GM19328 (cell line): ENCODE data around the gene MT3.
"Not testable (repeated sequence)": the region's sequence is repeated elsewhere in the genome, so short reads cannot be mapped to it uniquely, and the experiment has no call there.

ENCODE experiments used
- ATAC-seq: cut with Tn5 transposase; IDR thresholded peaks from one replicate; pipeline ENCODE4 v1.9.1; 2021; ENCODE audit warnings: mild to moderate bottlenecking, moderate library complexity; ENCODE audit not compliant: unreplicated experiment

The MT3 gene

DNA sequence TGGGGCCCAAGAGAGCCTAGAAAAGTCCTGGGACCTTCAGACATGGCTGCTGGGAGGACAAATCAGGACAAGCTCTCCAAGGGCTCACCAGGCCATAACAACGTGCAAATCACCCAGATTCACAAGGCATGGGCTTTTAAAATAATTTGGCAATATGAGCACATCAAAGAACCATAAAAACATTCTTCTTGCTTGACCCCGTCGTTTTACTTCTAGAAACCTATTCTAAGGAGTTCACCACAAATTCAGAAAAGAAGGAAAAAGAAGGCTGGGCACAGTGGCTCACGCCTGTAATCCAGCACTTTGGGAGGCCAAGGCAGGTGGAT is 12.1 kb upstream of the MT3 start:
- ATAC-seq = no peak

DNA sequence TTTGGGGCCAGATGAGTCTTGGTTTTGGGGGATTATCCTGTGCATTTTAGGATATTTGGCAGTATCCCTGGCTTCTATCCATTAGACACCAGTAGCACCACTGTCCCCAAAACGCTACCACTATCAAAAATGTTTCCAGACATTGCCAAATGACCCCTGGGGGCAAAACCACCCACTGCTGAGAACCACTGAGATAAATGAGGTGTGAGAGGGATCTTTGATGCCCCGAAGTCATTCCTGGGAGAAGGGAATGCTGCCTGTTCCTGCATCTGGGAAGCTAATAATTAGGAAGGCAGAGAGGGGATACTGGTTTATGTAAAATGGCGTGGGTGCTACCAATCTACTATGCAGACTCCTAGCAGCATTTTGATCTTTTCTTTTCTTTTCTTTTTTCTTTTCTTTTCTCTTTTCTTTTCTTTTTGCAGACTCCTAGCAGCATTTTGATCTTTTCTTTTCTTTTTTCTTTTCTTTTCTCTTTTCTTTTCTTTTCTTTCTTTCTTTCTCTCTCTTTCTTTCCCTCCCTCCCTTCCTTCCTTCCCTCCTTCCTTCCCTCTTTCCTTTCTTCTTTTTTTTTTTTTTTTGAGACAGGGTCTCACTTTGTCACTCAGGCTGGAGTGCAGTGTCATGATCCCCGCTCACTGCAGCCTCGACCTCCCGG is 8.8 kb upstream of the MT3 start:
- no peak for ATAC-seq

DNA sequence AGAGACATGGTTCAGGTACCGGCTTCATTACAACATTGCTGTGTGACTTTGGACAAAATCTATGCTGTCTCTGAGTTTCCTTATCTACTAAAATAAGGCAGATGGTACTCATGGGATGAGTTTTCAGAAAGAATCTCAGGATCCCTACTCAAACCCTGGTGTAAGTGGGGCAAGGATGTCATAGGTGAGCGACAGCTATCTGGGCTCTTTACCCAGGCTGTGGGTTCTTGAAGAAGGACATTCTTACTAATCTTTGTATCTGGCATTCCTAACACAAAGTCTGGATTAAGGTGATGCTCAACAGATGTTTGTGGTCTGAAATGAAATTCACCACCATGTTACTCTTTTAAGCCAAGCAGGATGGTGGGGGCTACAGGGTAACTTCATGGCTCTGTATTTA is 6.4 kb upstream of the MT3 start:
- ATAC-seq = not testable (repeated sequence)

DNA sequence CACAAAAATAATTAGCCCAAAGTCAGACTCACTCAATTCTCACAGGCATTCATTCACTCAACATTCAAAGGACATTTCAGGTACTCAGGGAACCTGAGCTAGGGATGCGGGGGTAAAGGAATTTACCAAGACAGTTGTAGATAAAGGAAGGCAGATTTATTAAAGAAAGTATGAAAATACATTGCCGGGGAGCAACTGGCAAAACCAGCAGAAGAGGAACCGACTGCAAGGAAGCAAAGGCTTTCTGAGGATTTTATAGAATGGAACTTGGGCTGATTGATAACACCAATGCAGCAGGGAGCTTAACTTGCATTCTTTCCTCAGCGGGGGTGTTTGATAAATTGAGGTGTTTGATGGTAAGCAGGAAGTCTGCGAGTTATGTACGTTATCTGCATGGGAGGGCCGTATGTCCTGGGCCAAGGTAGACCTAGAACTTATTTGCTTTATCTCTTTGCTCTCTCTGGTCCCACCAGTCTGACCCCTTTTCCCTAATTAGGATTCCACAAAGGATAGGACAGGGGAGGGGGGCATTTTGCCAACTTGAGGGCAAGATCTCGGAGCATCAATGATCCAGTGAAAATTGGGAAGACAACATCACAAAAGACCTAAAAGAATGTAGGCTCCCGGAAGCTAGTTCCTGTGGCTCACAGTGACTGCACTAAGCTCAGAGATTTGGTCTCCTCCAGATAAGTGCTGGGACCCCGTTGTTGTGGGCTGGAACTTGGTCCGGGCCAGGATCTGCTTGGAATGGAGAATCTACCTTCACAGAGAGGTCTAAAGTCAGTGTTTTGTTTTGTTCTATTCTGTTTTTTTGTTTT is 5.8 kb upstream of the MT3 start:
- ATAC-seq = no peak

DNA sequence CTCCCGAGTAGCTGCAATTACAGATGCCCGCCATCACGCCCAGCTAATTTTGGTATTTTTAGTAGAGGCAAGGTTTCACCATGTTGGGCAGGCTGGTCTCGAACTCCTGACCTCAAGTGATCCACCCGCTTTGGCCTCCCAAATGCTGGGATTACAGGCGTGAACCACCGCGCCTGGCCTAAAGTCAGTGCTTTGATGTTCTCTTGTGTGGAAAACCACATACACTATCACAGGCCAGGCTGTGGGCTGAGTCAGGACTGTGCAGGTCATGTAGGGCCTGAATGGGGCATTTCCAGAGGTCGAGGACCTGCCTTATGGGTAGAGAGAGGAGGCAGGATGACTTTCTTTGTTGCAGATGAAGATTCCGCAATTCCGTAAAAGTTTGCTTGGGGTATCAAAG is 5.1 kb upstream of the MT3 start:
- ATAC-seq = no peak

DNA sequence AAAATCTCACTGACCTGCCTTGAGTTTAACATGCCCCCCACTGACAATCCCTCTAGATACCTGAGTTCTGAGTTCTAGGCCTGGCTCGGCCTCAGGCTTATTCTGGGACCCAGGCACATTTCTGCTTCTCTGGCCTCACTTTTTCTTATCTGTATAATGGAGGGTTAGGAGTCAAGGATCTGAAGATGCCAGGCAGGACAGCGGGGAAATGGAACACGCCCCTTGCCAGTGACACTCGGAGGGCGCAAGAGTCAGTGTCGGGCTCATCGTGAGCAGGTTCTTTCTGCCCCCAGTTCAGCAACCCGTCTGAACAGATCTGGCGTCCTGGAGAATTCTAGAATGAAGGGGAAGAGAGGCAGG is 567 bp upstream of the MT3 start:
- no peak for ATAC-seq

DNA sequence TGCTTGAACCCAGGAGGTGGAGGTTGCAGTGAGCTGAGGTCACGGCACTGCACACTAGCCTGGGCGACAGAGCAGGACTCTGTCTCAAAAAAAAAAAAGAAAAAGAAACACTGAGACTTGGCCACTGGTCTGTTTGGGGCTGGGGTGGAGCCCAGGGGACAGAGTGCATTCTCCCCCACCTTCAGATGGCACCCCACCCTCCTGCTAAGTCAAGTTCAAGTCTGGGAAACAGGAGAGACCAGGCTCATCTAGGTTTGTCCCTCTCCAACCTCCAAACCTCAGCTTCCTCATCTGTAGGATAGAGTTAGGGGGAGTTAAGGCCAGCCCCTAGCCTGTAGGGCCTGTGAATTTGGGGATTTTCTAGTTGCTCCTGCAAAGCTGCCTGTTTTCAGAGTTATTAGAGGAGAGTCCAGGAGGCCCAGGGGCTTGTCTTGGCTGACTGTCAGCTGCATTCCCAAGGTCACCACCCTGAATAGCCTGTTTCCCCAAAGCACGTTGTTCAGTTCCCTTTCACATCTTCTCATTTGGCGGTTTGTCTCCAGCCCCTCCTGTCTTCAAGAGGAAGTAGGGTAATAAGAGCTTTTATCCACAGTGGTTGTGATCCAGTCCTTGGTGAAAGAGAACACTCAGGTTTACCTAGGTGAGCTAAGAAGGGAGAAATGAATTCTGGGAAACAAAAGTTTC is 2.2 kb downstream of the MT3 start:
- ATAC-seq = no peak

DNA sequence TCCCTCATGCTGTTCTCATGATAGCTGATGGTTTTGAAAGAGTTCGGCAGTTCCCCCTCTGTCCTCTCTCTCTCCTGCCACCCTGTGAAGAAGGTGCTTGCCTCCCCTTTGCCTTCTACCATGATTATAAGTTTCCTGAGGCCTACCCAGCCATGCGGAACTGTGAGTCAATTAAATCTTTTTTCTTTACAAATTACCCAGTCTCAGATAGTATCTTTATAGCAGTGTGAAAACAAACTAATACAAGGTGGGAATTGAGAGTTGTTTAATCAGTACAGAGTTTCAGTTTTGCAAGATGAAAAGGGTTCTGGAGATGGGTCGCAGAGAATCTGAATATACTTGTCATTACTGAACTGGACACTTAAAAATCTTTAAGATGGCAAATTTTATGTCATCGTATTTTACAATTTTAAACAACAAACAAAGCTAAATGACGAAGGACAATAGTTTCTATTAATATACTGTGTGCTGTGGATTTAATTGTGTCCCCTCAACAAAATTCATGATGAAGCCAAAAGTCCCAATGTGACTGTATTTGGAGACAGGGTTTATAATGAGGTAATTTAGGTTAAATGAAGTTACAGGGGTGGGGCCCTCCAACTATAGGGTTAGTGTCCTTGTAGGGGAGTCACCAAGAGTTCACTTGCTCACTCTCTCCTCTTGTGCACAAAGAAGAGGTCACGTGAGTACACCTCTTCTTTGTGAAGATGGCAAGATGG is 4.4 kb downstream of the MT3 start:
- ATAC-seq = no peak

DNA sequence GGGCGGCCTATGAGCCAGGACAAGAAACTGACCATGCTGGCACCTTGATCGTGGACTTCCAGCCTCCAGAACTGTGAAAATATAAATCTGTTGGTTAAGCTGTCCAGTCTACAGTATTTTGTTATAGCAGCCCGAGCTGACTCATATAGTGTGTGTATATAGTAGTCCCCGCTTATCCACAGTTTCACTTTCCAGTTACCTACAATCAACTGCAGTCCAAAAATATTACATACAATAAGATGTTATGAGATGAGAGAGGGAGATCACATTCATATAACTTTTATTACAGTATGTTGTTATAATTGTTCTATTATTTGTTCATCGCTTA is 4.9 kb downstream of the MT3 start:
- no peak for ATAC-seq

DNA sequence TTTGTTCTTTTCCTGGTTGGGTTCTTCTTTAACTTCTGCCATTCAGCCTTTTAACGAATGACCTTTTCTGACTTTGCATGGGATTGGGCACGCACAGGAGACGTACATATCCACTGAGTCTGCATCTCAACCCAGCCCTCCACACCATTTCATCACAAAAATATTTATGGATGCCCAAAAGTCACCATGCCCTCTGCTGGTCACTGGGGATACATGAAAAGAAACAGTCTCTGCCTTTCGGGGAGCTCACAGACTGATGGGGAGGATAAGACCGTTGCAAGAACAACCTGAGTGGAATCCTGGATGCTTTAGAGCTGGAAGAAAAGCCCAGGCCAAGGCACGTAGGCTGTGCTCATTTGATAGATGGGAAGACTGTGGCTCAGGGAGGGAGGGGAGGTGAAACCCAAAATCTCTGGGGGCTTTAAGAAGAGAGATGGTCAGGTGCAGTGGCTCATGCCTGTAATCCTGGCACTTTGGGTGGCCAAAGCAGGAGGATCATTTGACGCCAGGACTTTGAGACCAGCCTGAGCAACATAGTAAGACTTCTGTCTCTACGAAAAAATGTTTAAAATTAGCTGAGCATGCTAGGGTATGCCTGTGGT is 11.2 kb downstream of the MT3 start:
- no peak for ATAC-seq

DNA sequence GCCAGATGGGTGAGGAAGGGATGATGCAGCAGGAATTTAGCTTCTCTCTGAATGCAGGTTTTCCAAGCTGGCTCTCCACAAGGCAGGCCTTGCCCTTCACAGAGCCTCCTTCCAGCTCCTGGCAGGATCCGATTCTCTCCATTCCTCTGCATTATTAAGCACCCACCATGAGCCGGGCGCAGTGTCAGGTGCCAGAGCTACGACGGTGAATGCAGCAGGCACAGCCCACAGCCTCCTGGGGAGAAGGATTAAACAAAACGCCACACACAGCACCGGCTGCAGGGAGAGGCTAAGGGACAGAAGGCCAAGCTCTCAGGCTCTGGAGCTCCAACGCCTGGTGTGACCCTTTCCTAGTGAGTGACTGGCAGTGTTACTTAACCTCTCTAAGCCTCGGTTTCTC is 12.0 kb downstream of the MT3 start:
- no peak for ATAC-seq

DNA sequence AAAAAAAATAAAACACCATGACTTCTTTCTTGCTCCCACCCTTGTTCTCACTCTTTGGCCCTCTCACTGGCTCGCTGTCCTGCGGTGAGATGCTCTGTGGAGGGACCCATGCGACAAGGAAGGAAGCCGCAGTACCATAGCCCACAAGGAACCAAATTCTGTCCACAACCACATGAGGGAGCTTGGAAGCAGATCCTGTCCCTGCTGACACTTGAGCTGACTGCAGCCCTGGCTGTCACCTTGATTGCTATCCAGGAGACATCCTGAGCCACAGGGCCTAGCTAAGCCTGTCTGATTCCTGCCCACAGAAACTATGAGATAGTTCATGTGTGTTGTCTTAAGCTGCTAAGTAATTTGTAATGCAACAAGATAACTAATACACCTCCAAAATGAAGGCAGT is 14.3 kb downstream of the MT3 start:
- no peak for ATAC-seq

DNA sequence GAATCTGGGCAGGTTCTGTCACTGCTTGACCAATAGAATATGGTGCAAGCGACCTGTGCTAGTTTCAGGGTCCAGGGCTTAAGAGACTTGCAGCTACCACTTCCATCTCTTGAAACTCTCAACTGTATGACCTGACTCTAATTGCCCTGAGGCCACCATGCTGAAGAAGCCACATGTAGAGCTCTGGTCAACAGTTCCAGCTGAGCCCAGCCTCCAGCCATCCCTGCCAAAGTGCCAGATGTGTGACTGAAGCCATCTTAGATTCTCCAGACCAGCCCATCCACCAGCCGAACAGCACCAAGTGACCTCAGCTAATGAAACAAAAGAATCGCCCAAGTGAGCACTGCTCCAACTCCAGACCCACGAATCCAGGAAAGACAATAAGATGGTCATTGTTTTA is 15.6 kb downstream of the MT3 start:
- ATAC-seq = no peak

DNA sequence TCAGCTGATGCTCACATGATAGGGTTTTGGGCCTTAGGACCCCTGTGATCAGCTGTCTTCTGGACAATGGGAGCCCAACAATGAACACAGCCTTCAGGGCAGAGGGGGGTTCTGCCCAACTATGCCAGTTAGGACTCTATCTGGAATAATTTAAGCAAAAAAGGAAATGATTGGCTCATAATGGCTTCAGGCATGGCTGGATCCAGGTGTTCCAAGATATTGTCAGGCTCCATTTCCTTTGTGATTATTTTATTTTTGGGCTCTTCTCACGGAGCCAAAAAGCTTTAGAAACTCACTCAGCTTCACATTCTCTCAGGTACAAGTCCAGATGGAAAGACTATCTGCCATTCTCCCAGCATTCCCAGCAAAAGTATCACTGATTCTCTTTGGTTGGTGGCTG is 16.1 kb downstream of the MT3 start:
- ATAC-seq = no peak

DNA sequence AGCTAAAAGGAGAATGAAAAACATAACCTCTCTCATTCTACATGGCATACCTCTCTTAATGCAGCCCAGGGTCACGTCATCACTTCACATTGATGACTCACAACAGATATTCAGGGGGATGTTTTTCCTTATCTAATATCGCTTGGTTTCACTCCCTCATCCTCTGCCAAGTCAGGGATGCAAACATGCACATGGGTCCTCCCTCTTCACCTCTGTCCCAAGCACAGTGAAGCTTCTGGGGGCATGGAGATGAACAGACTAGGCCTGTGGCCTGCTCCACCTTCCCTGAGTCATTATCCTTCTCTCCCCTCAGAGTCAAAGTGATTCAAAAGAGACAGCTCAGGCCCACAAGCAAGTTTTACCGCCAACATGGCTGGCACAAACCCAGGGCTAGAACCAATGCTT is 16.7 kb downstream of the MT3 start:
- no peak for ATAC-seq

DNA sequence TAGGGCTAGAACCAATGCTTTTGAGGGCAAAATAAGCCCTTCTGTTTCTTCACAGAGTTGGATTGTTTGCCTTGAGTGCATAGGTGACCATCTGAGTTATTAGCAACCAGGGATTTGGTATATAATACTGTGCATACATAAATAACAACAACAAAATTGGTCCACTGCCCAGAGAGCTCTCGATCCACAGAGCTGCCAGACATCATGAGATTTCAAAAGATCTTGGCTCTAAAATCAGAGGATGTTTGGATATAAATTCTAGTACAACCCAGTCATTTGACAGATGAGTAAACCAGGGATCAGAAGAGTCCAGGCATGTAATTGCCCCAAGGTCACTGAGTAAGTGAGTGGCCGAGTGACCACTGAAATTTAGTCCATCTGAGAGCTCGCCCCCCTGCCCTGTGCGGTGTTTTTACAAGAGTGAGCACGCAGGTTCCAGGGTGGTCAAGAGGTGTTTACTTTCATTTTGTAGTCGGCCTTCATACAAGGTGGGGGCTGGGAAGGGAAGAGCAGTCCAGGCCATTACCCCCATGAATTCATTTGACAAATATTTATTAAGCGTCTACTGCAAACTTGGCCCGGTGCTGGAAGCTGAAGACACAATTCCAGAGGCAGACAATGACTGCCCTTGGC is 17.3 kb downstream of the MT3 start:
- ATAC-seq = no peak

DNA sequence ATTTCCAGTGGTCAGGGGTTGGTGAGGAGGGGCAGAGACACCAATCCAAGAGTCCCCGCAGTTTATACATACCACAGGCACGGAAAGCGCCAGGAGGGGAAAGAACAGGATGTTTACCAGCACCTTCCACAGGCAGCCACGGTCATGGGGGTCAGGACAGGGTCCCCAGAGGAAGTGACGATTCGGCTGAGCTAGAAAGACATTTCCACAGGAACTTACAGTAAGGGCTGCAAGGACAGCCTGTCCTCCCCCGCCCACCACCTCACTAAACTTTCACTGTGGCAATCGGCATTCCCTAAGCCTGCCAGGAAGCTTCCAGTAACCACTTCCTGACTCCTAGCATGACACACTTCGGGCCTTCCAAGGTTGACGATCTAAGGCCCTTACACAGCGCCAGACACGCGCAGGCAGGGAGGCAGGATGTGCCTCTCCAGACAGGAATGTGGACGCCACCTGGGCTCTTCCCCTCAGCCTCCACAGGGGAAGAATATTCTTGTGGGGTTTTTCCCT is 17.8 kb downstream of the MT3 start:
- no peak for ATAC-seq

DNA sequence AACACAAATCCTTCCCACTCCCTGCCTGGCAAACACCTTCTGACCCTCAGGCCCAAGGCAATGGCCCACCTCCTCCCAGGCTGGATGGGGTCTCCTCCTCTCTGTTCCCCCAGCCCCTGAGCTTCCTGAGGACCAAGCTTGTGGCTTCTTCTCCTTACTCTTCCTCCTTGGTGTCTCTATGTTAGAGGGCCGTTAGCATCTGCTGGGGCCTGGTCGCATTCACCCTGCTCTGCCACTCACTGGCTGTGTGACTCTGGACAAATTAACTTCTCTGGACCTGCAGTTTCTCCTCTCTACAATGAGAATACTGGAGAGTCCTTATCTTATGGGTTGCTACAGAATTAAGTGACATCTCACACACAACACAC is 18.3 kb downstream of the MT3 start:
- no peak for ATAC-seq

DNA sequence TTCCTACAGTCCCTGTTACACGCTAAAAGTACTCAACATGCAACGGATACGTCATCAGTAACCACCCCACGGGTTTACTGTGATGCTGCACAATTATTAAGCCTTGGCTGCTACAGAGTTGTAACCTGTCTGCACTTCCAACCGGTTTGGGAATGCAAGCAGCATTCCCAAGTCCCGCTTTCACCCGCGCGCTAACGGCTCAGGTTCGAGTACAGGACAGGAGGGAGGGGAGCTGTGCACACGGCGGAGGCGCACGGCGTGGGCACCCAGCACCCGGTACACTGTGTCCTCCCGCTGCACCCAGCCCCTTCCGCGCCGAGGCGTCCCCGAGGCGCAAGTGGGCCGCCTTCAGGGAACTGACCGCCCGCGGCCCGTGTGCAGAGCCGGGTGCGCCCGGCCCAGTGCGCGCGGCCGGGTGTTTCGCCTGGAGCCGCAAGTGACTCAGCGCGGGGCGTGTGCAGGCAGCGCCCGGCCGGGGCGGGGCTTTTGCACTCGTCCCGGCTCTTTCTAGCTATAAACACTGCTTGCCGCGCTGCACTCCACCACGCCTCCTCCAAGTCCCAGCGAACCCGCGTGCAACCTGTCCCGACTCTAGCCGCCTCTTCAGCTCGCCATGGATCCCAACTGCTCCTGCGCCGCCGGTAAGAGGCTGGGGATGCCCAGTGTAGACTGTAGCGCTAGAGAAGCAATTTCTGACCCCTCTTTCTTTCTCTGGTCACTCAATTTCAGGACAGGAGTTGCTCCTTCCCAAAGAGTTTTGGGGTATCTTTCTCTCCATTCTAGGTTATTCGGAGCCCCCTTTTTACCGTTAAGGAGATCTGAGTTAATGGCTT is 18.9 kb downstream of the MT3 start, which contains the start of gene MT2A:
MT2A (plus strand) TSS at position 542 of the 833 bp plus-strand sequence; CDS start at position 614, 72 bp downstream.
- peak; percentile 82 for ATAC-seq
